ENCODE measurements around the gene SYNRG.
"Not testable (repeated sequence)": the region's sequence is repeated elsewhere in the genome, so short reads cannot be mapped to it uniquely, and the experiment has no call there.

Gene SYNRG, protein sequence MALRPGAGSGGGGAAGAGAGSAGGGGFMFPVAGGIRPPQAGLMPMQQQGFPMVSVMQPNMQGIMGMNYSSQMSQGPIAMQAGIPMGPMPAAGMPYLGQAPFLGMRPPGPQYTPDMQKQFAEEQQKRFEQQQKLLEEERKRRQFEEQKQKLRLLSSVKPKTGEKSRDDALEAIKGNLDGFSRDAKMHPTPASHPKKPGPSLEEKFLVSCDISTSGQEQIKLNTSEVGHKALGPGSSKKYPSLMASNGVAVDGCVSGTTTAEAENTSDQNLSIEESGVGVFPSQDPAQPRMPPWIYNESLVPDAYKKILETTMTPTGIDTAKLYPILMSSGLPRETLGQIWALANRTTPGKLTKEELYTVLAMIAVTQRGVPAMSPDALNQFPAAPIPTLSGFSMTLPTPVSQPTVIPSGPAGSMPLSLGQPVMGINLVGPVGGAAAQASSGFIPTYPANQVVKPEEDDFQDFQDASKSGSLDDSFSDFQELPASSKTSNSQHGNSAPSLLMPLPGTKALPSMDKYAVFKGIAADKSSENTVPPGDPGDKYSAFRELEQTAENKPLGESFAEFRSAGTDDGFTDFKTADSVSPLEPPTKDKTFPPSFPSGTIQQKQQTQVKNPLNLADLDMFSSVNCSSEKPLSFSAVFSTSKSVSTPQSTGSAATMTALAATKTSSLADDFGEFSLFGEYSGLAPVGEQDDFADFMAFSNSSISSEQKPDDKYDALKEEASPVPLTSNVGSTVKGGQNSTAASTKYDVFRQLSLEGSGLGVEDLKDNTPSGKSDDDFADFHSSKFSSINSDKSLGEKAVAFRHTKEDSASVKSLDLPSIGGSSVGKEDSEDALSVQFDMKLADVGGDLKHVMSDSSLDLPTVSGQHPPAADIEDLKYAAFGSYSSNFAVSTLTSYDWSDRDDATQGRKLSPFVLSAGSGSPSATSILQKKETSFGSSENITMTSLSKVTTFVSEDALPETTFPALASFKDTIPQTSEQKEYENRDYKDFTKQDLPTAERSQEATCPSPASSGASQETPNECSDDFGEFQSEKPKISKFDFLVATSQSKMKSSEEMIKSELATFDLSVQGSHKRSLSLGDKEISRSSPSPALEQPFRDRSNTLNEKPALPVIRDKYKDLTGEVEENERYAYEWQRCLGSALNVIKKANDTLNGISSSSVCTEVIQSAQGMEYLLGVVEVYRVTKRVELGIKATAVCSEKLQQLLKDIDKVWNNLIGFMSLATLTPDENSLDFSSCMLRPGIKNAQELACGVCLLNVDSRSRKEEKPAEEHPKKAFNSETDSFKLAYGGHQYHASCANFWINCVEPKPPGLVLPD (N-terminal part only)

DNA sequence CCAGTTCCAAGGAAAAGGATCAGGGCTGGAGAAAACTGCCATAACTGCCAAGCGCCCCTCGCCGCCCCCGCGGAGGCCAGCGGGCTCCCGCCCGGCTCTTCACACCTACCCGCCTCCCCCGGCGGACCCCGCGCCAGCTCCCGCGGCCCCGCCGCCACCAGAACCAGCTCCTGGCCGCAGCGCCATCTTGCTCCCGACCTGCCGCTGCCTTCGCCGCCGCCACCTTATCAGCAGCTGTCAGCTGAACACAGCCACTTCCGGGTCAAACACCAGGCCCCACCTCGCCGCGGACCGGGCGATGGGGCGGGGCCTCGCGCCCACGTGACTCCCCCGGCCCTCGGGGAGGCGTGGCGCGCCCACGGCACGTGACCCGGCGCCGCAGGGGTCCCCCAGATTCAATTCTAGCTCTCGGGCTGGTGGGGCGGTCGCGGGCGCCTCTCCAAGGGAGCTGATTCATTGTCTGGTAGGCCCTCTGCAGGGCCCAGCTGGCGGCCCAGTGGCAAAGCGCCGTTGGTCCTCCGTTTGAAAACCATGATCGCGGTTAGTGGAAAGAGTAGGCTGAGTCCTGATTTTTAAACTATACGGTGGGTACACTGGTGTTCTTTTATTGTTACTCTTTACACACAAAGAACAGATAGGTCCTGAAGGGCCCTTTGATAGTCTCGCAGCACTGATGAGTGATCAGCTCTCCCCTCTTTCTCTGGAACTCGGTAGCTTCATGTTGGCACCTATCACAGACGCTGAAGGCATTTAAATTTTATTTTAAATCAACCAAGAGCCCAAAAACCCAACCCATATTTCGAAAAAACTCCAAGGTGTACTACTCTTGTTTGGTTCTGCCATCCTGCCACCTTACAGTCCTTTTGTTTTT, at the start of gene SYNRG:
TSS of gene SYNRG (minus strand) at position 249 of the 871 bp plus-strand sequence. CDS start at position 186, 63 bp downstream.
- DNase-seq, result peak; percentile 95 to 96

DNA sequence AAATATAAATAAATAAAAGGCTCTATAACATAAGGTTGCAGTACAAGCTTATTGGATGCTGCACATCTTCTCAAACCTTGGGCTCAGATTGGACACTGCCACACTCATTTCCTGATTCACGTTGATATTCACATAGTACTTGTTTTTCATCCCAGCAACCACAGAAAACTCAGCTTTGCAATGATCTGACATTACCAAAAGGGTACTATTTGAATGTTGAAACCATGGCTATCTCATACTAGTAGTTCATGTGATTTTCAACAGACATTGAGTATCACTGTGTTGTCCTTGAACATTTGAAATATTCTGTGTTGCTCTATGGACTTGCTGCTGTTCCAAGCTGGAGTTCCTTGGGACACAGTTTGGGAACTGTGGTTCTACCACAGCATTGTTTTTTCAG, 48.0 kb upstream of the SYNRG start:
- no peak for DNase-seq

DNA sequence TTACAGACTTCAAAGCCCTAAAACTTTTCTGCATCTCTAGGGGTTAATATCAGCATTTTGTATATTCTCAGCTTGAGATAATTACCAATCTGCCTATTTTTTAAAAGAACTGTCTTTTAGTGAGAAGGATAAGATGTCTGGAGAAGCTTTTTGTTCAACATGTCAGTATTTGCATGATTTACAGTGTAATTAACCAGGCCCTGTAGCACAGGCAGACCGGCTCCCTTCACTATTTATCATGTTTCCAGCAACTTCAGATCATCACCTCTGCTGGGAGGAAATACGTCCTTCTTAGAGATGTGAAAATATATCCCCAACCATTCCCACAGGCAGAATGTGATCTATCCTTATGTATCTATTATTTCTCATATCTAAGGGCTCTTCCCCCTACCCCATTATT, 42.6 kb upstream of the SYNRG start:
- DNase-seq, result no peak

DNA sequence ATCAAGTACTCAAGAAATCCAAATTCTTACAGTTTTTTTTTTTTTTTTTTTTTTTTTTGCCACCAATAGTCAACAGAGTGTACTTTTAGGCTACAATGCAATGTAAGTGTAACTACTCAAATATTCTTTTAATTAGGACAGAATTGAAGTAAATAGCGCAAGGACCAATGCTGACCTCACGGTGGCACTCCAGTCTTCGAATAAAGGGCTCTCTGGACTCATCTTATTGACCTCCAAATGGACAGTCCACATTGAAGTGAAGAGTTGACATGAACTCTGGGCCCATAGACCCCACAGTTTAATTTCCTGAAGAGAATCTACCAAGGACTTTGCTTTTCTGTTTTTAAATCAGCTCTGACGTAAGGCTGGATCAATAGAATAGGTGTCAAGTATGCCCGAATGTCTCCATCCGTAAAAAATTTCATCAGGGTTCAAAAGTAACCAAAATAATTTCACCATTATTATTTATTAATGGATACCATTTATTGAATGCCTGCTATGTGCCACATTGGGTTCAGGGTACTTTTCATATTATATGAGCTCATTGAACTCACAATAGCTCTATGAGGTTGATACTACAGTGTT, 41.3 kb upstream of the SYNRG start:
- DNase-seq, result peak in 1 of 2 donors; percentile 2

DNA sequence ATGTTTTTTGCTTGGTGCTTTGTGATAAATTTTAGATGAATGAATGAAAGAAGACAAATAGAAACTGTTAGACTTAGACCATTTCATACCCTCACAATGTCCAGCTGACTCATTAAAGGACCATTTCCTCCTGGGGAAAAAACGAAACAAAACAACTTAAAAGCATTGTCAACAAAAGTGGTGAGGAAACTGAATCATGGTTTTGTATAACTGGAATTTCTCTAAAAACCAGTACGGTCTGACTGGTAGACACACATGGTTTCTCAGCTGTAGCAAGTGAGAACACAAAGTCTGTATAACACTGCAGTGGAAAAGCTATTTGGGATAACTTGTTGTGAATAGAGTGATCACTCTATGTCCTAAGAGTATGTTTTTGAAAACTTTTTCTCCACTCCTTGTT, 39.3 kb upstream of the SYNRG start:
- DNase-seq, result no peak

DNA sequence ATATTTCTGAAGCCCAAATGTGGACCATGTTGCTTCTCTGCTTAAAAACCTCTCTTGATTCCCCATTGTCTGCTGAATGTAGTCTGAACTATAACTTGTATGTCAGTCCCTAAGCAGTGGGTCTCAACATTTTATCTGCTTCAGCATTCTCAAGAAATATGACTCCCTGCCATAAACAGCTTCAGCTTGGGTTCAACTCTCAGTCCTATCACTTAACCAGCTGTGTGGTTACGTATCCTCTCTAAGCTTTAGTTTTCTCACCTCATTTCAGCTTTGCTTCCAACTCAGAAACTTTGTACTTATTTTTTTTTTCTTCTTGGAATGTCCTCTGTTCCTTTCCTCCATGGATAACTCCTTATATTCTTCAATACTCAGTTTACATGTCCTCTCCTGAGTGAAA, 38.6 kb upstream of the SYNRG start:
- no peak for DNase-seq

DNA sequence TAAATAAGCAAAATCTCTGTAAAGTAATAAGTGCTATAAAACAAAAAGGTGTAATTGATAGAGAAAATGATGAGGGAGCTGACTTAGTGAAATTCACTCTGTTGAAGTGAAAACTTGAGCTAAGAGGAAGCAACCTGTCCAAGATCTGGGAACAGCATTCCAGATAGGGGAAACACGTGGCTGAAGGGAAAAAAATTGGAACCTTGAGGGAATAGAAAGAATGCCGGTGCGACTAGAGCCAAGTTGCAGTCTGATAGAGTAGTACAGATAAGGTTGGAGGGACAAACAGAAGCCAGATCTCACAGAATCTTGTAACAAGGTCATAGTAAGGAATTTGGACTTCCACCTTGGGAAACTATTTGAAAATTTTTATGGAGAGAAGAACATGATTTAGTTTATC, 34.7 kb upstream of the SYNRG start:
- no peak for DNase-seq

DNA sequence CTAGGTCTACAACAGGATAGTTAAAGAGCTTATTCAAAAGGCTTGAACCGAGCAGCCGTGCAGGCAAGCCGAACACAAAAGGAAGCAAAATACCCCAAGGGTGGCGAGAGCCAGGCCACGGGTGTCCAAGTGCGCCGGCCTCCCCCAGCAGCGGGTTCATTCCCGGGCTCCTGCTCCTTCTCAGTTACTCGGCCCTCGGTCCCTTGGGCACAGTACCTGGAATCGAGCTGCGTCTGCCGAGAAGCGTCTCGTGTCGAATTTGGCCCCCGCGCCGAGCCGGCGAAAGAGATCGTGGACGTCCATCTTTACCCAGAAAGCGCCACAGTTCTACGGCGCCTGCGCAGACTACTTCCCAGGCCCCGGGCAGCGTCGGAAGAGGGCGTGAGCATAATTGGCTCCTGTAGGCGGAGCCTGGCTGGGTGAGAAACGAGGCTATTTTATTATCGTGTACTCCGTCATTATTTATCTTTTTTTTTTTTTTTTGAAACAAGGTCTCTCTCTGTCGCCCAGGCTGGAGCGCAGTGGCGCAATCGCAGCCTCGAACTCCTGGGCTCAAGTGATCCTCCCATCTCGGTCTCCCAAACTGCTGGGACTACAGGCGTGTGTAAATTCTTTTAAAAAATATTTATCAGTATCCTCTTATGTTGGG, 34.0 kb upstream of the SYNRG start, which contains the start of gene DDX52:
TSS of gene DDX52 (minus strand) at position 329 of the 649 bp plus-strand sequence. CDS start at position 303, 26 bp downstream.
- peak; percentile 83 to 84 for DNase-seq

DNA sequence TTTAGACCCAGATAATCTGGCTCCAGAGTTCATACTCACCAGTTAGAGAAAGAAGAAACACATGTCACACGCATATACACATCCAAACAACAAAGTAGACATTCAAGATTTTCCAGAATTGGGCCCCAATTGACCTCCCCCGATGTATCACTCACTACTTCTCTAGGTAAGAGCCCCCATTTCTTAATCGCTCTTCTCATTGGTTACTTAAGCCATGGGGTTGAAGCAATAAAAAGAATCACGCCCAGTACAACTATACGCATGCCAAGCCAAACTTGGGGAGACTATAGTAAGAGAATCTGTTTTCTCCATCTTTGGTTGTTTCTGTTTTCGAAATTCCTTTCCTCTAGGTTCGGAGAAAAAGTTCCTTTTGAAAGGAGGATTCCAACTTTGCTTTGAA, 33.5 kb upstream of the SYNRG start:
- no peak for DNase-seq

DNA sequence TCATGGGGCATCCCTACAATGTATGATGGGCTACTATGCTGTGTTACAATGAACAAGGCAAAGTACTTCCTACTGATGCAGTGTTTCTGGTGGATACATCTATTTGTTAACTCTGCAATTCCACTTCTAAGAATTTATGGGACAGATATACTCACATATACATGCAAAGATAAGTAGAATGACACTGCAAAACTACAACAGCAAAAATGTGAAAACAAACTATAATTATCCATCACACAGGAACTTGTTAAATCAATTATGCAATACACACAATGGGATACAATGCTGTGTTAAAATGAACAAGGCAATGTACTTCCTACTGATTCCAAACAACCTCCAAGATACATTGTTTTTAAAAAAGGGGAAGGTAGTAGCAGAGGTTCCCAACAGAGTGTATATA, 30.8 kb upstream of the SYNRG start:
- DNase-seq, result no peak

DNA sequence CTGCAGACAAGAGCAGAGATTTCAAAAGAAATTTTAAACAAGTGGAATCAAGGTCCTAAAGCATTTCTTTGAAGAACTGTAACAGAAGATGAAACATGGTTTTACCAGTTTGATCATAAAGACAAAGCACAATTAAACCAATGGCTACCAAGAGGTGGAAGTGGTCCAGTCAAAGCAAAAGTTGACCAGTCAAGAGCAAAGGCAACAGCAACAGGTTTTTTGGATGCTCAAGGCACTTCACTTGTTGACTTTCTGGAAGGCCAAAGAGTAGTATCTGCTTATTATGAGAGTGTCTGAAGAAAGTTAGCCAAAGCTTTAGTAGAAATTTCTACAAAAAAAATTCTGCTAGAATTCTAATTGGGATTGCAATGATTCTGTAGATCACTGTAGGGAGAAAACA, 28.7 kb upstream of the SYNRG start:
- no peak for DNase-seq

DNA sequence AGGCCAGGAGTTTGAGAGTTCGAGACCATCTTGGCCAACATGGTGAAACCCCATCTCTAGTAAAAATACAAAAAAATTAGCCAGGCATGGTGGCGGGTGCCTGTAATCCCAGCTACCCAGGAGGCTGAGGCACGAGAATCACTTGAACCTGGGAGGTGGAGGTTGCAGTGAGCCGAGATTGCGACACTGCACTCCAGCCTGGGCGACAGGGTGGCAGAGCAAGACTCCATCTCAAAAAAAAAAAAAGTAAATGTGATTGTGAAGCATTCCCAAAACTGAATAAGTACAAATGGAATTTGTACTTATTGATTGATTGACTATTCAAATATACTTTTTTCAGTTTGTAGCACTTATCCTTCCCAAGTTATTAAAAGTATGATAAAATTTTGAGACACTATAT, 7.2 kb upstream of the SYNRG start:
- DNase-seq, result not testable (repeated sequence)

DNA sequence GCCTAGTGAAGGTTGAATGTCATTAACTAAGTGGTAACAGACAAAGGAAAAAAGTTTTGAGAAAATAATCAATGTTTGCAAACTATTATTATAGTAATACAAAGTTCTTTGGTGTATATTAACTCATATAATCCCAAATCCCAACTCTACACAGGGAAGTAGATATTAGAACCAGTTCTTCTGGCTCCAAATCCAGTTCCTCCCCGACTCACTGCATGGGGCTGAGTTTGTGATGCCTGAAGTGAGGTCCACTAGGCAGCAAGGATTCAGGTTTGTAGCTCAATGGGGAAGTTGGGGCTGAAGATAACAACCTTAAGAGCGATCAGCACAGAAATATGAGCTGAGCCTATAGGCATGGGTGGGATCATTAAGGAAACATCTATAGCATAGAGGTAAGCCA, 5.6 kb upstream of the SYNRG start:
- no peak for DNase-seq

DNA sequence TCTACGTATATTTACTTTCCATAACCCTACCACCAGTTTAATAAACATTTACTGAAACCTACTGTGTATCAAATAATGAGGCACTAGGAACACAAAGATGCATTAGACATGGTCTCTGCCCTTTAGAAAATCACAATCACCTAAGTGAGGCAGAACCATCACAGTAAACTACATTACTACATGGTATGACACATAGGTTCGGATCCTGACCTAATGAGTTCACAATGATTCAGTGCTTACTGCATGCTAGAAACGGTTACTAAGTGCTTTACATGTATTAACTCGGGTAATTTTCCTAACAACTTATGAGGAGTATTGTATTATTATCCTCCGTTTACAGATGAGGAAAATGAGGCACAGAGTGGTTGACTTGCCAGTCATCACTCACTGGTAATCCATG, 5.2 kb upstream of the SYNRG start:
- DNase-seq, result no peak

DNA sequence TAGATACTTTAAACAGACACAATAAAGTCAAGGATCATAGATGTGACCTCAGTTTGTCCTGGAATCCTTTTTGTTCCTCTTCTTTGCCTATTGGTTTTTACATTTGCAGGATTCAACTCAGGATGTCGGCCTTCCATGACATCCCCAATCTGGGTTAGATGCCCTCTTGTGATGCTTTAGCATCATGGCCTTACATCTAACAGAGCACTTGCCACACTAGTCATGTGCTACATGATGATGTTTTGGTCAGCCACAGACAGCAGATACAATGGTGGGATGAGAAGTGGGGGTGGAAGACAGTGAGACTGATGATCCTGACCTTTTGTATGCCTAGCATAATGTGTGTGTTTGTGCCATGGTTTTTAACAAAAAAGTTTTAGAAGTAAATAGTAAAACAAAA, 1.8 kb upstream of the SYNRG start:
- no peak for DNase-seq

DNA sequence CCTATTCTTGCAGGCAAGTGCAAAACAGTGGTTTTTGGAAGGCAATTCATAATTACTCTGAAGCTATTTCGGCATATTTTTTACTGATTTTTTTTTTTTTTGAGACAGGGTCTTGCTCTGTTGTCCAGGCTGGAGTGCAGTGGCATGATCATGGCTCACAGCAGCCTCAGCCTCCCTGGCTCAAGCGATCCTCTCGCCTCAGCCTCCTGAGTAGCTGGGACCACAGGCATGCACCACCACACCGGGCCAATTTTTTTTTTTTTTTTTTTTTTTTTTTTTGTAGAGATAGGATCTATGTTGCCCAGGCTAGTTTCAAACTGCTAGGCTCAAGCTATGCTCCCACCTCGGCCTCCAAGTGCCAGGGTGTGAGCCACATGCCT, 813 bp upstream of the SYNRG start:
- not testable (repeated sequence) for DNase-seq

DNA sequence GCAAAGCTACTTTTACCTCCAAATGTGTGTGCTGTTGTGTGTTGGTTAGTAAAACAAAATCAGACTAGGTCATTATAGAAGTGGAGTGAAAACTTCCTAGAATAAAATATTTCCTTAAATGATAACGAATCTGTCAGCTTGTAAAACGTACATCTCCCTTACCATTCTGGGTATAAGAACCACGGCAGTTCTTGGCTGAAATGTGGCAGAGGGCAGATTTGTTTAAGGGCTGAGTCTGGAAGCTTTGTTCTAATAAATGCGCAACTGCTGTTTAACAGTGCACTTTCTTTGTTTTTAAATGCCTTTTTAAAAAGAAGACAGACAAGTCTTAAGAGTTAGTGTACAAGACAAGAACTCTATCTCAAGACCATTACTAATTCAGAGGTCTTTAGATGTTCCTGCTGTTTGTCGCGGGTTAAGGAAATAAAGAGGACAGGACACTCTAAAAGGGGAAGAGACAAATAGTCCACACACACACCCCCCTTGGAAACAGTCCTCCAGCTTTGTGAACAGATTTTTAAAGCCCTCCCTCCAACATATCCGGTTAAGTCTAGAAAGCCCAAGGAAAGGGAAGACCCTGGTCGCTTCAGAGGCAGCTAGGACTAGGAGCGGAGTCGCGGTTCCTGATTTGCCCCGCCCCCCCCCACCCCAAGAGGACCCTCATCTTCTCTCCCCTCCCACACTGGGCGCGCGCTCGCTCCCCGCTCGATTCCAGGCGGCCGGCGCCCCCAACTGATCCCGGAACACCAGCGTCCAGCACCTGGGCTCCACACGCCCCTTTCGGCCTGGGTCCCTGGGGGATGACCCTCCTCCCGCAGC, 658 bp downstream of the SYNRG start:
- peak in 1 of 2 donors; percentile 53 for DNase-seq

DNA sequence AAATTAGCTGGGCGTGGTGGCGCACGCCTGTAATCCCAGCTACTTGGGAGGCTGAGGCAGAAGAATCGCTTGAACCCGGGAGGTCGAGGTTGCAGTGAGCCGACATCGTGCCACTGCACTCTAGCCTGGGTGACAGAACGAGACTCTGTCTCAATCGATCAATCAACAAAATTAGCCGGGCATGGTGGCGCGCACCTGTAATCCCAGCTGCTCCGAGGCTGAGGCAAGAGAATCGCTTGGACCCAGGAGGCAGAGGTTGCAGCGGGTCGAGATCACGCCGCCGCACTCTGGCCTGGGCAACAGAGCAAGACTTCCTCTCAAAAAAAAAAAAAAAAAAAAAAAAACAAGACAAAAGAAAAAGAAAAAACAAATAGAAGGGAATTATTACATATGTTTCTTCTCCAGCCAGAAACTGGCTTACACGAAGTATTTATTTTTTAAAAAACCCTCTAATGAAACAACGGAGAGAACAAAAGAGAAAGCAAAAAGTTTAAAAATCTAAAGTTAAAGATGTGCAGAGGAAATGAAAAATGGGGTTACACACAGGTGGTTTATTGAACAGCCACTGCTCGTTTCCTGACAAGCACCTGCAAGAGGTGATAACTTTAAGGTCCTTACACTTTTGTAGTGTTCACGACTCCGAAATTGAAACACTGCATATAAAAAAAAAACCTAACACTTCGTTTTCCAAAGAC, 1.4 kb downstream of the SYNRG start:
- DNase-seq, result no peak

DNA sequence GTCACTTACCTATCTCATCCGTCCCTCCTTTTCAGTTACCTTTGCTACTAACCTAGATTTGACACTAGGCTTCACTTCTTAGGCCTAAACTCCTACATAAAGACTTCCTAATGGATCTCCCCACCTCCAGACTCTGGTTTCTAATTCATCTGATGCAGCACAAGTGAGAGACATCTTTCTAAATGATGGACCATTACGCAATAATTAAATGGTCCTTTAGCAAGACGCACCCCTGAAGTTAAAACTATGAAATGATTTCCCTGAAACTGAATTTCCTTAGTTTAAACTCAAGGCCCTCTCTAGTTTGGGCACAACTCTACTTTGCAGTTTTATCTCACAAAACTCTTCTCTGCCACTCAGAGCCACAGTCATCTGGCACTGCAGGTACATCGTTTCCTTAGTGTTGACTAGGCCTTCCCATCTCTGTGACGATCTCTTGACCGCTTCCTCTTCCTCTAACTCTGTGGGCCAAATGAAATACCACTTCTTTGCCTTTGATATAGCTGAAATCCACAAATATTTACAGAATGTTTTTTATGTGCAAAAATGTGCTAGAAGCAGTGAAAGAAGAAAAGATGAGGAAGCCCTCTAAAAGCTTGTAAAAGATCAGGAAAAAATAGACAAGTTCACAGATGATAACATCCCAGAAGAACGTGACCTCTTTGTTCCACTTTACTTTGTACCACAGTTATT, 3.3 kb downstream of the SYNRG start:
- no peak for DNase-seq
